Measurements from ENCODE around the gene NTN5.
A peak's percentile ranks its signal among the peaks of the same experiment; 100 is the strongest.

The NTN5 gene

GRCh38 chr19:48641850-48642249, 31.0 kb downstream of the NTN5 start:
- TF ChIP-seq BHLHE40 (IDR thresholded peaks at IDR 0.05; ENCODE audit: borderline replicate concordance) (no peak), FOXM1 (IDR thresholded peaks at IDR 0.05; ENCODE audit: borderline replicate concordance) (no peak), L3MBTL2 (conservative IDR thresholded peaks at IDR 0.05) (no peak), FOXA1 (IDR thresholded peaks at IDR 0.05) (no peak), TARDBP (IDR thresholded peaks at IDR 0.05) (no peak), SP1 (IDR thresholded peaks at IDR 0.05) (no peak), LEF1 (IDR thresholded peaks at IDR 0.05; ENCODE audit: borderline replicate concordance) (no peak), ZNF384 (IDR thresholded peaks at IDR 0.05) (no peak)
- no peak for DNase-seq (ENCODE audit: extremely low spot score)
- CTCF ChIA-PET: no interaction called here
- POLR2A ChIA-PET: no interaction called here

GRCh38 chr19:48639483-48640375, 33.1 kb downstream of the NTN5 start:
- CTCF ChIA-PET: interaction anchor here (0.6 kb wide), 1 partner anchor 339 kb away, joined by 3 read pairs; no protein-coding TSS in a partner anchor
- TF ChIP-seq BHLHE40 (IDR thresholded peaks at IDR 0.05; ENCODE audit: borderline replicate concordance): no peak
- no peak for TF ChIP-seq FOXA1 (IDR thresholded peaks at IDR 0.05)
- TF ChIP-seq TARDBP (IDR thresholded peaks at IDR 0.05): no peak
- DNase-seq (ENCODE audit: extremely low spot score): no peak
- POLR2A ChIA-PET: no interaction called here

DNA sequence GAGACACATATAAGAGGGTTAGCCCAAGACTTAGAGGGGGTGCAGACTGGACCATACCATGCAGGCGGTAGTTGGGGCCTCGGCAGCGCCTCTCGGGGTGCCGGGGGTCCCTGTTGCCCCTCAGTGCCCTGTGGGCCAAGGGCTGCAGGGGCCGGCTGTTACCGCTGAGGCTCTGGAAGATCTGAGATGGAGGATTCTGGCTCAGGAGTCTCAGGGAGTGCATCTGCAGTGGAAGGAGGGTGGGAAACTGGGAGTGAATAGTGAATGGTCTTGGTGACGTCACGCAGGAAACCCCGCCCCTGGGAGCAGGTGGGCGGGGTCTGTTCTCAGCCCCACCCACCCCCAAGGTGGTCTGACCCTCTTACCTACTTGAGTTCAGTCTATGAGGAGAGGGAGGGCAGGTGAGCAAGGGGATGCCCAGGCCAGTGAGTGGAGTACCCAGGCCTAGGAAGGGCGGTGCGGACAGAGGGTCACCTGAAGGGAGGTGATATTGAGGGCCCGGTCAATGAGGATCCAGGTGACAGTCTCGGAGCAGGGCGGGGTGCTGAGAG, 33.9 kb downstream of the NTN5 start:
- ChIA-PET CTCF (no interaction called here), POLR2A (no interaction called here)
- no peak for DNase-seq (ENCODE audit: extremely low spot score)
- TF ChIP-seq ELF4 (IDR thresholded peaks at IDR 0.05): no peak
- TF ChIP-seq BHLHE40 (IDR thresholded peaks at IDR 0.05; ENCODE audit: borderline replicate concordance): no peak
- TF ChIP-seq, protein P1, sequence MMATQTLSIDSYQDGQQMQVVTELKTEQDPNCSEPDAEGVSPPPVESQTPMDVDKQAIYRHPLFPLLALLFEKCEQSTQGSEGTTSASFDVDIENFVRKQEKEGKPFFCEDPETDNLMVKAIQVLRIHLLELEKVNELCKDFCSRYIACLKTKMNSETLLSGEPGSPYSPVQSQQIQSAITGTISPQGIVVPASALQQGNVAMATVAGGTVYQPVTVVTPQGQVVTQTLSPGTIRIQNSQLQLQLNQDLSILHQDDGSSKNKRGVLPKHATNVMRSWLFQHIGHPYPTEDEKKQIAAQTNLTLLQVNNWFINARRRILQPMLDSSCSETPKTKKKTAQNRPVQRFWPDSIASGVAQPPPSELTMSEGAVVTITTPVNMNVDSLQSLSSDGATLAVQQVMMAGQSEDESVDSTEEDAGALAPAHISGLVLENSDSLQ (IDR thresholded peaks at IDR 0.05): no peak

DNA sequence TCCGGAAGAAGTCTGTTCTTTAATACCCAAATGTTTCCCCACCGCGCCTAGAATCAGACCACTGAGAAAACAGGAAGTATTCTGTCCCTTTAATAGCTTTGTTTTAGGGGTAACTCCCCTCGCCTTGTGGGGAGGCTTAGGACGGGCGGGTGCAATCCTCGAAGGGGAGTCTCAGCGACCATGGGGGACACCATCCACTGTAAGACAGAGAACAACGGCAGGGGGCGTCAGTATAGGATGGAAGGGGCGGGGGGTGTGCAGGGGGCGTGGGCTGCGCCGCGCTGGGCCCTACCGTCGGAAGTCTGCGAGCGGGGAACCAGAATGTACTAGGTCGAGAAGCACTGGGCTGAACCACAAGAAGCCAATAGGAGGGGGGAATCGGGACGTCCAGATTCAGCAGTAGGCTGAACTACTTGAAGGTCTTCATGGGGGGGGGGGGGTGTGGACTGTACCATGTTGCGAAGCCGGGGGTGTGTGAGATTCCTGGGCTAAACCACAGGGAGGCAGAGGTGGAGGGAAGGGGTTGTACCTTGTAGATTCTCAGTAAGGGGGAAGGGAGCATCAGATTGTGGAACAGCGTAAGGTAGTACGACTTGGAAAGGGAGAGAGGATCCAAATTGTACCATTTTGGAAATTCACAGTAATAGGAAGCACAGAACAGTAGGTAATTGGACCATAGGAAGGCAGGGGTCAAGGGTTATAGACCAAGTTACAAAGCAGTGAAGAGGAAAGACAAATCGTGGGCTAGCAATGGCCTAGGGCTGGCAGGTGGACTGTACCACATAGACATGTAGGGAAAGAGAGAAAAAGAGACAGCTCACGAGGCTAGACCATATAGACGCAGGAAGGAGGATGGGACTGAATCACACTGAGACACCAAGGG, 34.6 kb downstream of the NTN5 start:
- ChIA-PET POLR2A (interaction anchor here (1.8 to 2.3 kb wide), 2 partner anchors 8 to 19 kb away, joined by 7 to 12 read pairs; partner anchors contain the start of genes CA11, RPL18 and SPHK2), CTCF (no interaction called here)
- DNase-seq (ENCODE audit: extremely low spot score): peak; percentile 78
- TF ChIP-seq SP1 (IDR thresholded peaks at IDR 0.05) (no peak), FOXK2 (IDR thresholded peaks at IDR 0.05) (no peak), L3MBTL2 (conservative IDR thresholded peaks at IDR 0.05) (no peak), SUZ12 (IDR thresholded peaks at IDR 0.05) (no peak), BHLHE40 (IDR thresholded peaks at IDR 0.05; ENCODE audit: borderline replicate concordance) (no peak; the same call in 1 of the 2 replicates), FOXM1 (IDR thresholded peaks at IDR 0.05; ENCODE audit: borderline replicate concordance) (no peak; the same call in 1 of the 2 replicates), CTBP1 (IDR thresholded peaks at IDR 0.05; ENCODE audit: borderline replicate concordance) (no peak), ELF4 (IDR thresholded peaks at IDR 0.05) (no peak), FOXA1 (IDR thresholded peaks at IDR 0.05) (no peak), NFRKB (IDR thresholded peaks at IDR 0.05) (no peak), TARDBP (IDR thresholded peaks at IDR 0.05) (no peak)
- TF ChIP-seq, protein P1 (IDR thresholded peaks at IDR 0.05): no peak

DNA sequence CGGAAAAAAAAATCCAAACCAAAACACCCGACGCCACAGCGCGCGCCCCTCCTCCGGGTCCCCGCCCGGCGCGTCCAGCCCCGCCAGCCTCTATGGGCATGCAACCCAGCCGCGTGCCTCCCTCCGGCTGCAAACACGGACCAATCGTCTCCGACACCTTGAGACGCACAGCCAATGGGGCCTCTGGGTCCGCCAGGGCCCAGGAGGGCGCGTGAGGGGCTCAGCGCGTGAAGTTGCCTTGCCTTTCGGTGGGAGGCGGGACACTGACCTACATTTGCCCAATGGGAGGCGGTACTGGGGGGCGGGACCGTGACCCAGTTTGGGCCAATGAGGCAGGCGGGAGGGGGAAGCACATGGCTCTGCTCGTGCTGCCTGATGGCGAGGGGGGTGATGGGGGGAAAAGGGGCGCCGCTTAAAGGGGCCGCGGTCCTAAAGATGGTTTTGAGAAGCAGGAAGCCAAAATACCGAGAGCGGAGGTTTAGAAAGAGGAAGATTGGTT, 35.3 kb downstream of the NTN5 start:
- DNase-seq (ENCODE audit: extremely low spot score): peak; percentile 84
- TF ChIP-seq SP1 (IDR thresholded peaks at IDR 0.05) (no peak), ARNT (IDR thresholded peaks at IDR 0.05) (no peak), FOXM1 (IDR thresholded peaks at IDR 0.05; ENCODE audit: borderline replicate concordance) (0 out of 2 replicates have a peak, but pooled peaks have one; percentile 21), HDGF (IDR thresholded peaks at IDR 0.05; ENCODE audit: borderline replicate concordance) (peak; percentile 72; the same call in 1 of the 2 replicates), L3MBTL2 (conservative IDR thresholded peaks at IDR 0.05) (peak; percentile 100)
- ChIA-PET POLR2A (interaction anchor here (1.8 to 2.3 kb wide), 2 partner anchors 8 to 18 kb away, joined by 7 to 12 read pairs; partner anchors contain the start of genes CA11, RPL18 and SPHK2), CTCF (no interaction called here)

- DNase-seq (ENCODE audit: extremely low spot score): no peak
- TF ChIP-seq, protein P1 (IDR thresholded peaks at IDR 0.05): peak; percentile 78; the same call in 1 of the 2 replicates
- no peak for TF ChIP-seq ARNT (IDR thresholded peaks at IDR 0.05)
- POLR2A ChIA-PET: interaction anchor here (1.8 to 2.3 kb wide), 2 partner anchors 9 to 18 kb away, joined by 7 to 12 read pairs; partner anchors contain the start of genes CA11, RPL18 and SPHK2
- CTCF ChIA-PET: no interaction called here
Measured at GRCh38 chr19:48636859-48637448, 35.9 kb downstream of the NTN5 start, which contains the start of gene DBP. Gene DBP, minus strand, starts transcription at chr19:48637379. Its CDS starts 385 bp downstream, at chr19:48636994.

Measured in HEK293T (cell line).